Aorta (tissue), 5 donors: ENCODE measurements around the gene ACSBG1. TPM values are rescaled to one million over a fixed set of nuclear protein-coding genes. Genes with fewer than 3 reads are reported as not detected.
A peak's percentile ranks its signal among the peaks of the same experiment; 100 is the strongest.

ENCODE experiments used
- ATAC-seq: fragments of 200-7000 bp; cut with Tn5 transposase; one replicate; pipeline ENCODE4 v1.9.1; 2022; ENCODE audit warnings: moderate library complexity; ENCODE audit not compliant: low FRiP score
- DNase-seq, 2 donors: peaks; one replicate each; pipeline ENCODE4 v3.0.0-alpha.2; 2020
- H3K27ac ChIP-seq, 2 donors: one replicate each; pipeline ENCODE4 v1.5.1; 2013; ENCODE audit warnings: low read length in 2 of 2, mild to moderate bottlenecking in 2 of 2, moderate library complexity in 2 of 2, control low read depth in 1 of 2, inconsistent platforms in 1 of 2, low read depth in 1 of 2
- H3K27me3 ChIP-seq, 2 donors: one replicate each; pipeline ENCODE4 v1.6.1; 2013; ENCODE audit warnings: control low read depth in 1 of 2, low read length in 1 of 2, mild to moderate bottlenecking in 1 of 2, moderate library complexity in 1 of 2; ENCODE audit not compliant: insufficient read depth in 2 of 2, control insufficient read depth in 1 of 2
- H3K36me3 ChIP-seq, 2 donors: one replicate each; pipeline ENCODE4 v1.6.1; 2013; ENCODE audit warnings: control low read depth in 1 of 2, low read length in 1 of 2, mild to moderate bottlenecking in 1 of 2; ENCODE audit not compliant: insufficient read depth in 2 of 2, control insufficient read depth in 1 of 2
- H3K4me1 ChIP-seq, 2 donors: one replicate each; pipeline ENCODE4 v1.6.1; 2013; ENCODE audit warnings: low read length in 2 of 2, control low read depth in 1 of 2, mild to moderate bottlenecking in 1 of 2, moderate library complexity in 1 of 2; ENCODE audit not compliant: insufficient read depth in 2 of 2, control insufficient read depth in 1 of 2
- H3K4me3 ChIP-seq, 2 donors: one replicate each; pipeline ENCODE4 v1.5.1; 2013; ENCODE audit warnings: low read length in 2 of 2, control low read depth in 1 of 2, mild to moderate bottlenecking in 1 of 2
- H3K9me3 ChIP-seq: one replicate; pipeline ENCODE4 v1.6.1; 2013; ENCODE audit warnings: mild to moderate bottlenecking, low read length; ENCODE audit not compliant: control insufficient read depth
- WGBS, 2 donors: extraction: QIAGEN DNeasy Blood & Tissue Kit; methylation state at CpG; one replicate each; pipeline ENCODE4 v1.1.7; 2013; 5-methylcytosine and 5-hydroxymethylcytosine counted together
- intact Hi-C, 2 donors: fragments of 100-400 bp; cut with DNase I; formaldehyde crosslinking; loops; one replicate each; pipeline versions ENCODE4 v1.14.2 to v1.15.0; 2022
- polyA plus RNA-seq, 2 donors: library from polyadenylated mRNA; stranded (reverse); fragments of 200-250 nt; gene quantifications; one replicate each; pipeline ENCODE4 v1.2.3, GENCODE V29; 2013
- total RNA-seq, 2 donors: library from RNA; stranded (reverse); fragmentation: NEBNext Ultra II Directional; extraction: Animal tissue kit (Norgen Biotek cat#: 25700); gene quantifications; one replicate each; pipeline ENCODE4 v1.2.1, GENCODE V29; 2021
- donor health status: healthy with polysubstance abuse.
- donor health status: Bipolar disorder and iron deficiency.
- donor health status: DM: no; HTN: no; CAD: no.
- donor health status: DM: no; HTN: no; CAD: no.
- donor health status: DM: yes; HTN: yes; CAD: no.

Gene ACSBG1
- total and polyA plus RNA-seq, 4 donors = 0.18 to 0.25 TPM; not detected in 2

DNA sequence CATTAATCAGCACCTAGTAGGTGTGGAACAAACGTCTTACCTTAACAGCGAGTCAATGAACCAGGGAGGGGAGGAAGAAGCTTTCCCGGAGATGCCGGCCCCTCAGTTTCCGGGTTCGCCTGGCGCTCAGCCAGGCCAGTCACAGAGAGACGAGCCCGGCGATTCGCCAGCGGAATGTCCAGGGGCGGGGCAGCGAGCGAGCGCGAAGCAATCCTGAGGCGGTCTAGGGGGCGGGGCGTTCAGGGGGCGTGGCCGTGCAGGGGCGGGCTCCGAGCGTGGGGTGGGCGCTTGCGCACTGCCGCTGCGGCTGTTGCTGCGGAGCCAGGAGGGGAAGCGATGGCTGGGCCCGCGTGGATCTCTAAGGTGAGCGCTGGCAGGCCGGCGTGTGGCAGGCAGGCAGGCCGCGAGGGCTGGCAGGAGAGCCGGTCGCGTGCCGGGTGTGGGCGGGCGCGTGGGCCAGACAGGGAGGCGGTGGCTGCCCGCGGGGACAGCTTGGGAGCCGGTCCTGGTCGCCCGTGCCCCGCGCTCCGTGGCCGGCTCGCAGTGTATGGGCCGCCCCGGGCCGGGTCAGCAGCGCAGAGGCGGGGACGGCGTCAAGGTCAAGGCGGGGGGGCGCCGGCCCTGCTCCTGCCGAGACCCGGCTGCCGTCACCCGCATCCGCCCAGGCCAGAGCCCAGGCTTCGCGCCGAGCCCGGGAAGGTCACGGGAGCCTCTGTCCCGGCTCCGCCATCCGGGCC lies 85.1 kb downstream of the ACSBG1 start, which contains the start of gene IDH3A:
IDH3A (plus strand) TSS at position 295 of the 737 bp plus-strand sequence; CDS start at position 337, 42 bp downstream.
- DNase-seq (peak; percentile 100), ATAC-seq (peak; percentile 99)
- intact Hi-C loops = loop anchor here in 1 of 2 donors (2.0 kb wide), 1 partner anchor 18 kb away; the partner anchor contains the start of gene CIB2
- H3K36me3 ChIP-seq = no peaks in the 10 kb centered on the region
- no peaks in the 10 kb centered on the region for H3K9me3 ChIP-seq
- H3K27me3 ChIP-seq = no peaks in the 10 kb centered on the region
- H3K4me1 ChIP-seq = no peaks in the 10 kb centered on the region
- peak within 1 kb of the TSS; percentile 49 to 66 for H3K27ac ChIP-seq
- H3K4me3 ChIP-seq = peak within 1 kb of the TSS; percentile 84 to 94
- 1% methylated on average over 52 to 79 of the region's 79 CpGs for WGBS, 2 donors

DNA sequence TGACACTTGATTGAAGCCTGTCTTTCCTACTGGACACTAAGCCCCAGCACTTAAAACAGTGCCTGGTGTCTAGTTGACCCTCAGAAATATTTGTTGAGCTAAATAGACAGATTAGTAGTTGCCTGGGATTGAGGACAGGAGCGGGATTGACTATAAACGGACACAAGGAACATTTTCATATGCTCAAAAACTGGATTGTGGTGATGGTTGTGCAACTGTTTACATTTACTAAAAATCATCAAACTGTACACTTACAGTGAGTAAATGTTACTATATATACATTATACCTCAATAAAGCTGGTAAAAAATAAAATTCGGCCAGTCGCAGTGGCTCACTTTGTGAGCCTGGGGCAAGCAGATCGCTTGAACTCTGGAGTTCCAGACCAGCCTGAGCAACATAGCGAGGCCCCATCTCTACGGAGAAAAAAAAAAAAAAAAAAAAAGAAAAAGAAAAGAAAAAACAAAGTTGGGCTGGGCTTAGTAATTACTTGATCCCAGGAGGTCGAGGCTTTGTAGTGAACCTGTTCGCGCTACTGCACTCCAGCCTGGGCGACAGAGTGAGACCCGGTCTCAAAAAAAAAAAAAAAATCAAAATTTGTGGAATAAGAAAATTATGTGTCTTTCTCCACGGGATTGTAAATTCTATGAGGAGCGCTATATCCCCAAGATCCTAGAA lies 85.8 kb downstream of the ACSBG1 start:
- peak overlapping the region; percentile 84 to 94 for H3K4me3 ChIP-seq
- H3K36me3 ChIP-seq = no peaks in the 10 kb centered on the region
- DNase-seq (no peak), ATAC-seq (no peak)
- no peaks in the 10 kb centered on the region for H3K9me3 ChIP-seq
- H3K27me3 ChIP-seq = no peaks in the 10 kb centered on the region
- H3K27ac ChIP-seq = peak overlapping the region in 1 of 2 donors; percentile 49
- intact Hi-C loops = loop anchor here in 1 of 2 donors (2.0 kb wide), 1 partner anchor 18 kb away; the partner anchor contains the start of gene CIB2
- WGBS, 2 donors = 18 to 19% methylated on average over 14 of the region's 14 CpGs
- H3K4me1 ChIP-seq = no peaks in the 10 kb centered on the region

DNA sequence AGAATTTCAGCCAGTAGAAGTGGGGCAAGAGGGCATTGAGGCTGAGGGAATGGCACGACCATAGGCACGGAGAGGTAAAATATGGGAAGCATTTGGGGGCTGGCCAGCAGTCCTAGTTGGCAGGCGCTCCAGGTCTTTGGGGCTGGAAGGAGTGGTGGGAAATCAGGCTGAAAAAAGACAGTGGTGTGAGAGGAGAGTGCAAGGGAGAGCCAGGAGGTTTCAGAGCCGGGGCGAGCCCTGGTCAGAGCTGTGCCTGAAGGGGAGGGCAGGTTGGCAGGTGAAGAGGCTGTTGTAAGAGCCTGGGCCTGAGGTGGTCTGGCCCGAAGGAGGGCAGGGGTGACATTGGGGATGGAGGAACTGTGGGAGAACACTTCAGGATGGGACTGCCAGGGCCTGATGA lies 86.8 kb downstream of the ACSBG1 start:
- no peak overlapping the region for H3K27ac ChIP-seq
- H3K4me1 ChIP-seq = no peaks in the 10 kb centered on the region
- no peak for ATAC-seq
- intact Hi-C loops = no loop called here
- 57 to 58% methylated on average over 6 of the region's 6 CpGs for WGBS, 2 donors
- no peaks in the 10 kb centered on the region for H3K36me3 ChIP-seq
- H3K27me3 ChIP-seq = no peaks in the 10 kb centered on the region
- no peak overlapping the region for H3K4me3 ChIP-seq
- no peak for DNase-seq
- H3K9me3 ChIP-seq = no peaks in the 10 kb centered on the region

DNA sequence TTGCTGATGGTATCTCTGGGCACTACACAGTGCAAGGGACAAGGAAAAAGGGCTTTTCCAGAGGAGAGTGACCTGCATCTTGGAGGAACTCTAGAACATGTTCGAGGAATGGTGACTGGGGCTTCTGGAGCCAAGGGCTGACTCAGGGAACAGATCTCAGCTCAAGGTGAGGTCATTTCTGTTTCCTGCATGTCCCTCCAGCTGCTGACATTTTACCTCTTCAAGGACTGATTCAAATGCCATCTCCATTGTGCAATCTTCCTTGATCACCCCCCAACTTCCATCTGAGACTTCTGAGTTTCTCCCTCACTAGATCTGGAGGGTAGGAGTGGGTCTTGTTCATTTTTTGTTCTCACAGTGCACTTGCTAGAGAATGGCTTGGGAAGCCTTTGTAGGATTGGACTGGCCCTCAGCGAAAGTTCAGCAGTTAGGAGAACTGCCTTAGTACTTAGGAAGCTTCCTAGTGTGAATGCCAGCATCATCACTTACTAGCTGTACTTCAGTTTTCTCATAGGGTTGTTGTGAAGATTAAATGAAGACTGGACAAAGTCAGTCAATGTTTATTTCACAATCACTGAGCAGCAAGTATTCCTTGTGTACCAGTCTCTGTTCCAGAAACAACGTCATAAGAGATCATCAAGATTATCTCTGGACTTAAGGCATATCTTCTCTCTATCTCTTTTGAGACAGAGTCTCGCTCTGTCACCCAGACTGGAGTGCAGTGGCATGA lies 87.8 kb downstream of the ACSBG1 start:
- H3K36me3 ChIP-seq = no peaks in the 10 kb centered on the region
- no peaks in the 10 kb centered on the region for H3K4me1 ChIP-seq
- no peak for DNase-seq
- no peak overlapping the region for H3K4me3 ChIP-seq
- no peaks in the 10 kb centered on the region for H3K27me3 ChIP-seq
- intact Hi-C loops = no loop called here
- 91 to 96% methylated on average over 4 of the region's 4 CpGs for WGBS, 2 donors
- H3K27ac ChIP-seq = no peak overlapping the region
- ATAC-seq = no peak
- H3K9me3 ChIP-seq = no peaks in the 10 kb centered on the region

DNA sequence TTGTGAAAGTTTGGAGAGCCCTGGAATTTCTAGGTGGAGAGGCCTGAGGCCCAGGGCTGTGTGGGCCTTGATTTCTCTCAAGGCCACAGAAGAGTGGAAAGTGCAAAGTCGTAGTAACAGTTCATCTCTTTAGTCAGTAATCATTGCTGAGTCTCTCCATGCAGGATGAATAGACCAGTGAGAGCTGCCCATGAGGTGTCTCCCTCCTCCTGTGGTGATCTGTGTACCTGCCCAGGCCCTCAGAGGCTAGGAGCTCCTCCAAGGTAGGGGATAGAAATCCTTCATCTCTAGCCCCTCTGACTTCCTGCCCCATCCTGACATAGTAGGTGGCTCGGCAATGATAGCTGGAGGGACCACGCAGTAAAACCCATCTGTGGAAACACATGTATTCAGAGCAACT lies 92.0 kb downstream of the ACSBG1 start:
- no peak for DNase-seq
- Histone ChIP-seq H3K4me3 (no peak overlapping the region), H3K27ac (no peak overlapping the region), H3K27me3 (no peaks in the 10 kb centered on the region), H3K36me3 (no peaks in the 10 kb centered on the region), H3K9me3 (no peaks in the 10 kb centered on the region), H3K4me1 (no peaks in the 10 kb centered on the region)
- intact Hi-C loops = no loop called here
- ATAC-seq = no peak
- WGBS, 2 donors = 92 to 95% methylated on average over 3 of the region's 3 CpGs

DNA sequence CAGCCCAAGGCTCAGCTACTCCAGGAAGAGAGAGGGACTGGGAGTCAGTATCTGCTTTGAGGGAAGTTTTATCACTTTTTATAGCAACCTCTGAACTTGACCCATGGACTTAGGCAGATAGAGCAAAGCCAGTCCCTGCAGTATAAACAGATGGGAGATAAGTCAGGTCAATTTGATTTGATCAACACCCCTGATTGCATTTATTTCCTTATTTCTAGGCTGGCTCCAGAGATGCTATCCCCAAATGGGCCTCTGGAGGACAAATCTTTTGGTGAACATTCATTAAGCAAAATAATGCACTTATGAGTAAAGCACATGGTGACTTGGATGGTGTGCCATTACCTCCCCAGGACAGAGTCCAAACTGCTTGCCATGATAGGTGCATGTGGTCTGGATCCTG lies 94.1 kb downstream of the ACSBG1 start:
- H3K36me3 ChIP-seq = no peaks in the 10 kb centered on the region
- no peaks in the 10 kb centered on the region for H3K27me3 ChIP-seq
- DNase-seq (no peak), ATAC-seq (no peak)
- no peaks in the 10 kb centered on the region for H3K9me3 ChIP-seq
- intact Hi-C loops = no loop called here
- H3K4me3 ChIP-seq = no peak overlapping the region
- H3K4me1 ChIP-seq = no peaks in the 10 kb centered on the region
- no peak overlapping the region for H3K27ac ChIP-seq

DNA sequence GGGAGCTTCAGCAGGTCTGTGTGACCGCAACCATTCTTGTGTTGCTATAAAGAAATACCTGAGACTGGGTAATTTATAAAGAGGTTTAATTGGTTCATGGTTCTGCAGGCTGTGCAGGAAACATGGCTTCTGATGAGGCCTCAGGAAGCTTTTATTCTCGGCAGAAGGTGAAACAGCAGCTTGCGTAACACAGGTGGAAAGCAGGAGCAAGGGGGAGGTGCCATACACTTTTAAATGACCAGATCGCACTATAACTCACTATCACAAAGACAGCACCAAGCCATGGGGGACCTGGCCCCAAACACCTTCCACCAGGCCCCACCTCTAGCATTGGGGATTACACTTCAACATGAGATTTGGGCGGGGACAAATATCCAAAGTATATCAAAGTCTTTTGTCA lies 94.8 kb downstream of the ACSBG1 start:
- H3K4me3 ChIP-seq = no peak overlapping the region
- DNase-seq (no peak), ATAC-seq (no peak)
- intact Hi-C loops = no loop called here
- 93 to 94% methylated on average over 5 of the region's 5 CpGs for WGBS, 2 donors
- no peak overlapping the region for H3K27ac ChIP-seq
- no peaks in the 10 kb centered on the region for H3K36me3 ChIP-seq
- no peaks in the 10 kb centered on the region for H3K9me3 ChIP-seq
- H3K27me3 ChIP-seq = no peaks in the 10 kb centered on the region
- H3K4me1 ChIP-seq = no peaks in the 10 kb centered on the region

DNA sequence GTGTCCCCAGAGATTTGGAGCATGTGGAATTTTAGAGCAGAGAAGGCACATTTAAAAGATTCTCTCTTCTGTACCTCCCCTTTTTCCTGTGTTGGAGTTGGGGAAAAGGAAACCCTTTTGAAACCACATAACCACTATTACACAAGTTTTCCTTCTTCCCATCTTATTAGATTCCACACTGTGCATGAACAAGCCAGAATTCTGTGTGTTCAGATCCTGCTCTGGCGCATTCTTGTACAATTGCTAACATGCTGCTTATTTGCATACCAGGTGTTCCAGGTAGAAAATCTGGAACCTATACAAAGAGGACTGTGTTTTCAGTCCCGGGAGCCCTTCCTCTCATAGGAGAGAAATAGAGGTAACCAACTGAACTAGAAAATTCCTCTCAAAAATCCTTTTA lies 100.6 kb downstream of the ACSBG1 start:
- ATAC-seq = no peak
- intact Hi-C loops = loop anchor here in 1 of 2 donors (5.0 kb wide), 1 partner anchor 64 kb away; no protein-coding TSS in a partner anchor
- no peak overlapping the region for H3K27ac ChIP-seq

More for the DNA sequence above, 100.6 kb downstream of the ACSBG1 start:
- DNase-seq = no peak
- no peaks in the 10 kb centered on the region for H3K27me3 ChIP-seq
- no peaks in the 10 kb centered on the region for H3K9me3 ChIP-seq
- no peaks in the 10 kb centered on the region for H3K36me3 ChIP-seq
- H3K4me1 ChIP-seq = no peaks in the 10 kb centered on the region
- no peak overlapping the region for H3K4me3 ChIP-seq
- 93 to 97% methylated on average over 2 of the region's 2 CpGs for WGBS, 2 donors
